Memory B cell (primary cell): ENCODE results near the gene CIZ1.

Experiments
- ATAC-seq: fragments of 150-1000 bp; cut with Tn5 transposase; 2 replicates; pipeline ENCODE4 v1.10.0; 2021; ENCODE audit warnings: low read depth, mild to moderate bottlenecking, moderate library complexity
- DNase-seq, 2 donors: peaks; one replicate each; pipeline ENCODE4 v3.0.0; 2022; ENCODE audit warnings: low spot score in 2 of 2
- H3K27ac Mint-ChIP-seq: one replicate; pipeline ENCODE4 v1.8.0; 2022; ENCODE audit warnings: mild to moderate bottlenecking, moderate library complexity, mixed read lengths
- H3K27me3 Mint-ChIP-seq: one replicate; pipeline ENCODE4 v1.8.0; 2022; ENCODE audit warnings: mixed read lengths
- H3K36me3 Mint-ChIP-seq: one replicate; pipeline ENCODE4 v1.8.0; 2022; ENCODE audit warnings: mild to moderate bottlenecking, mixed read lengths
- H3K4me1 Mint-ChIP-seq: one replicate; pipeline ENCODE4 v1.8.0; 2022; ENCODE audit warnings: mixed read lengths
- H3K4me3 Mint-ChIP-seq: one replicate; pipeline ENCODE4 v1.8.0; 2022; ENCODE audit warnings: mild to moderate bottlenecking, moderate library complexity, mixed read lengths
- H3K9me3 Mint-ChIP-seq: one replicate; pipeline ENCODE4 v1.8.0; 2022; ENCODE audit warnings: mixed read lengths

CIZ1 gene

GRCh38 chr9:128153060-128153946 lies 38.1 kb downstream of the CIZ1 start:
- no peak for DNase-seq
- Mint-ChIP-seq H3K9me3 (no peaks in the 10 kb centered on the region), H3K27me3 (peaks cover 7% of the 10 kb centered on the region), H3K27ac (no peak overlapping the region), H3K4me1 (peaks cover 2% of the 10 kb centered on the region), H3K36me3 (no peaks in the 10 kb centered on the region), H3K4me3 (no peak overlapping the region)
- no peak for ATAC-seq

- Mint-ChIP-seq H3K36me3 (no peaks in the 10 kb centered on the region), H3K4me3 (no peak overlapping the region), H3K27ac (no peak overlapping the region), H3K9me3 (no peaks in the 10 kb centered on the region), H3K27me3 (peaks cover 7% of the 10 kb centered on the region), H3K4me1 (peaks cover 2% of the 10 kb centered on the region)
- ATAC-seq (no peak), DNase-seq (no peak)
Measured at GRCh38 chr9:128152133-128153059, 39.0 kb downstream of the CIZ1 start.

DNA sequence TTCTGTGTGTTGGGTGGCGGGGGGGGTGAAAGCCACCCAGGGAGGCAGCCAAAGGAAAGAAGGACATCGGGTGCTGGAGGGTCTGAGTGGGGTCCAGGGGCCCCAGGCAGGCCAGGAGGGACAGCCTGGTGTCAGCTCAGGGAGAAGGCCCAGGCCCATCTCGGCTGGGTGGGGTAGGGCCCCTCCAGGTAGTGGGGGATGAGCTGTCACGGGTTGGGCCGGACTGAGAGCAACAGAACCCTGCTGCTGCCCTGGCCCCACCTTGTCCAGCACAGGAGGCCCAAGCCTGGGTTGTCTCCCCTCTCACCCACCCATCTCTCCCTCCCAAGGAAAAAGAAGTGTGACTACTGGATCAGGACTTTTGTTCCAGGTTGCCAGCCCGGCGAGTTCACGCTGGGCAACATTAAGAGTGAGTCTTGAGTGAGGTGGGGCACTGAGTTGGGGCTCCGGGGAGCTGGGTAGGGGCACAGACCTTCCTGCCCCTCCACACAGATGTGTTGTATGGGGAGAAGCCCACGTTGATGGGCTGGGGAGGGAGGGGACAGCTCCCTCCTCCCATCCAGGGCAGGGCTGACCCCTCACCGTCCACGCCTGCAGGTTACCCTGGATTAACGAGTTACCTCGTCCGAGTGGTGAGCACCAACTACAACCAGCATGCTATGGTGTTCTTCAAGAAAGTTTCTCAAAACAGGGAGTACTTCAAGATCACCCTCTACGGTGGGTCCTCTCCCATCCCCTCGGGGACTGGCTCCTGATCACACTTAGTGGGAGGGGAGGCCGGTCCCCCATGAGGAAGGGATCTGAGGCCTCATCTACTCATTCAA lies 39.9 kb downstream of the CIZ1 start:
- DNase-seq, result no peak

DNA sequence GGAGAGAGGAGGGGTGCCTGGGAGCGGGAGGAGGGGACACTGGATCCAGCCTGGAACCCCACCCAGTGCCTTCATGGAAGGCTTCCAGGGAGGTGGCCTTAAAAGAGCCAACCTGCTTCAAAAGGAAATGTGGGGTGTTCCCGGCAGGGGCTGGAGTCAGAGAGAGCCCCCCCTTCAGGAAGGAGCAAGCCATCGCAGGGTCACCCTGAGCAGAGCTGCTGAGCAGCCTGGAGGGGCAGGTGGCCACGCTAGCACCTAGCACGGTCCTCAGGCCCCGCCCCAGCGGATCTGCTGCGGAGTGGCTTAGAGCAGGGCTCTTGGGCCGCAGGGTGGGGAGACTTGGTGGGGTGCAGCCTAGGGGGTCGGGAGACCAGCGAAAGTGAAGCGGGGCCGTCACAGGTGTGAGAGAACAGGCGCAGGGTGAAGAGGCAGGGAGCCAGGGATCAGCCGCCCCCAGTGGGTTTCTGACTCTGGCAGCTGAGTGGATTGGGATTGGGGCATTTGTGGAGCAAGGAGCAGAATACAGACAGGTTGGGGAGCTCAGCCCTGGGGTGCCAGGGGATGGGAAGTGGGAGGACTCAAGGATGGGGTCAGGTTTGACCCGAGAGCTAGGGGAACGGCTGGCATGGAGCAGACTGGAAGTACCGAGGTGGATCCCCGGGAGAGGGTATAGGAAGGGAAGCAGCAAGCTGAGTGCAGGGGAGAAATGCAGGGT lies 40.6 kb downstream of the CIZ1 start:
- Mint-ChIP-seq H3K4me1 (peaks cover 2% of the 10 kb centered on the region), H3K9me3 (no peaks in the 10 kb centered on the region), H3K27ac (no peak overlapping the region), H3K27me3 (peaks cover 7% of the 10 kb centered on the region), H3K36me3 (no peaks in the 10 kb centered on the region), H3K4me3 (no peak overlapping the region)
- DNase-seq (no peak), ATAC-seq (peak; percentile 32)

More for the DNA sequence above, 39.9 kb downstream of the CIZ1 start:
- Mint-ChIP-seq H3K27me3 (peaks cover 7% of the 10 kb centered on the region), H3K4me1 (peaks cover 2% of the 10 kb centered on the region), H3K9me3 (no peaks in the 10 kb centered on the region), H3K27ac (no peak overlapping the region), H3K4me3 (no peak overlapping the region), H3K36me3 (no peaks in the 10 kb centered on the region)
- no peak for ATAC-seq

DNA sequence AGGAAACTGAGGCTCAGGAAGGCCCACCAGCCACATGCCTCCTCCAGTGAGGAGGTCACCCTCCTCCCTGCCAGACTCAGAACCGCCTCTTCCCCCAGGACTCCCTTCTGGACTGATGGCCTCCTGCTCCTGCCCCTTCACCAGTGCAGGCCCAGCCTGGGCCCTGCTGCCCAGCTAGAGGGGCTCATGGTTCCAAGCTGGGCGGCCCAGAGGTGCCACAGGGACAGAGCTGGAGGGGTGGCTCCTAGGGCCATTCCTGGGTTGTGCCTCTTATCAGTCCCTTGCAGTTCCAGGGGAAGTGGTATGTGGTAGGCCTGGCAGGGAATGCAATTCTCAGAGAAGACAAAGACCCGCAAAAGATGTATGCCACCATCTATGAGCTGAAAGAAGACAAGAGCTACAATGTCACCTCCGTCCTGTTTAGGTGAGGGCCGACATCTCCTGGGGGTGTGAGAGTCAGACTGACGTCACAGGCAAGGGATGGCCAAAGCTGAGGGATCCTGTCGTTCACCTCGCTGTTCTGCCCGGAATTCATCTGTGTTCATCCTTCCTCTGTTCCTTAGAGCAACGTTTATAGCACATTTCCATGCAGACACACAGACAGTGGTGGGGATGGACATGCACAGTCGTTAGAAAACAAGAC lies 41.3 kb downstream of the CIZ1 start:
- H3K9me3 Mint-ChIP-seq, result no peaks in the 10 kb centered on the region
- H3K36me3 Mint-ChIP-seq, result no peaks in the 10 kb centered on the region
- peaks cover 7% of the 10 kb centered on the region for H3K27me3 Mint-ChIP-seq
- DNase-seq, result no peak
- H3K4me3 Mint-ChIP-seq, result no peak overlapping the region
- H3K4me1 Mint-ChIP-seq, result peaks cover 2% of the 10 kb centered on the region
- no peak for ATAC-seq
- H3K27ac Mint-ChIP-seq, result no peak overlapping the region

GRCh38 chr9:128149001-128149701 lies 42.2 kb downstream of the CIZ1 start, which contains the start of gene LCN2:
LCN2 (plus strand) TSS chr9:128149453; CDS start chr9:128149526, 73 bp downstream.
- no peak for DNase-seq
- H3K36me3 Mint-ChIP-seq, result no peaks in the 10 kb centered on the region
- no peak within 1 kb of the TSS for H3K27ac Mint-ChIP-seq

DNA sequence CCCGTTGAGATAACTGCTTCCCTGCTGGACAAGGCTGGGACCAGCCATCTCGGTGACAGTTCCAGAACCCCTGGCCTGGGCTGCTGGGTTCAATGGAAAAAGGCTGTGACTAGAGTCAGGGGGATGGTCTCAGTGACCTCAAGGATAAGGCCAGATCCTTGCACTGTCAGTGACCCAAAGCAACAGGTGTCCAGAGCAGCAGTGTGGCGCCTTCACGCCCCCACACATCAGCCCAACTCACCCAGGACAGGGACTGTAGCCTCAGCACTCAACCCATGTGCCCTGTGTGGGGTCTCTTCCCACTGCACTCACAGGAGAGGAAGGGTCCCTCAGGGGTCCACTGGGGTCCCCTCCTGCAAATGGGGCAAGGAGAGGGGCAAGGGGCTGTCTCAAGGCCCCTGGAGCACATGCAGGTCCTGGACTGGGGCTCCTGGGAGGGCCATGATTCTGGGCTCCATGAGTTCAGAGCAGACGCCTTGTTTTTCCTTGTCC lies 42.8 kb downstream of the CIZ1 start:
- peaks cover 2% of the 10 kb centered on the region for H3K4me1 Mint-ChIP-seq
- no peaks in the 10 kb centered on the region for H3K9me3 Mint-ChIP-seq
- H3K27ac Mint-ChIP-seq, result no peak overlapping the region
- H3K4me3 Mint-ChIP-seq, result no peak overlapping the region
- ATAC-seq (no peak), DNase-seq (no peak)
- no peaks in the 10 kb centered on the region for H3K36me3 Mint-ChIP-seq
- peaks cover 7% of the 10 kb centered on the region for H3K27me3 Mint-ChIP-seq

More at GRCh38 chr9:128149001-128149701, 42.2 kb downstream of the CIZ1 start, which contains the start of gene LCN2:
- no peaks in the 10 kb centered on the region for H3K9me3 Mint-ChIP-seq
- no peak for ATAC-seq
- H3K4me3 Mint-ChIP-seq, result no peak within 1 kb of the TSS
- peaks cover 7% of the 10 kb centered on the region for H3K27me3 Mint-ChIP-seq
- H3K4me1 Mint-ChIP-seq, result peaks cover 2% of the 10 kb centered on the region

DNA sequence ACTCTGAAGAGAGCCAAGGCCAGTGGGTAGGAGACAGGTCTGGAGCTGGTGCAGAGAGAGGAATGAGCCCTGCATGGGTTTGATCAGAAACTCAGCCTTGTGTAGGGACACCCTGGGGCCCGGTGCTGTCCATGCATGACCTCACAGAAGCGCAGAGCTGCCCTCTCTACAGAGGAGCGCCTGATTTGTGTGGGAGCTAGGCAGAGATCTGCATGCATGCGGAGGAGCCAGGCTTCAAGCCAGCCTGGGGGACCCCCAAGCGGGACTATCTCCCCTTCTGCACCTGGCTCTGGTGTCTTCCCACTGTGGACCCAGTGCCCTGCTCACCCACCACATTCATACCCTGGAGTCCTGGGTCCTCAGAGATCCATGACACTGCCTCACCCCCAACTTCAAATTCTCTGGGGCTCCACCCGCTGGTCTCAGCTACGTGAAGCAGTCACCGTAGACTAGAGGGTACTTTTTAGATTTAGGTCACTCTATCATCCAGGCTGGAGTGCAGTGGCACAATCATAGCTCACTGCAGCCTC lies 44.7 kb downstream of the CIZ1 start:
- no peaks in the 10 kb centered on the region for H3K9me3 Mint-ChIP-seq
- H3K36me3 Mint-ChIP-seq, result no peaks in the 10 kb centered on the region
- H3K27me3 Mint-ChIP-seq, result peaks cover 11% of the 10 kb centered on the region
- ATAC-seq (no peak), DNase-seq (no peak)
- peaks cover 2% of the 10 kb centered on the region for H3K4me1 Mint-ChIP-seq
- H3K27ac Mint-ChIP-seq, result no peak overlapping the region
- H3K4me3 Mint-ChIP-seq, result no peak overlapping the region

DNA sequence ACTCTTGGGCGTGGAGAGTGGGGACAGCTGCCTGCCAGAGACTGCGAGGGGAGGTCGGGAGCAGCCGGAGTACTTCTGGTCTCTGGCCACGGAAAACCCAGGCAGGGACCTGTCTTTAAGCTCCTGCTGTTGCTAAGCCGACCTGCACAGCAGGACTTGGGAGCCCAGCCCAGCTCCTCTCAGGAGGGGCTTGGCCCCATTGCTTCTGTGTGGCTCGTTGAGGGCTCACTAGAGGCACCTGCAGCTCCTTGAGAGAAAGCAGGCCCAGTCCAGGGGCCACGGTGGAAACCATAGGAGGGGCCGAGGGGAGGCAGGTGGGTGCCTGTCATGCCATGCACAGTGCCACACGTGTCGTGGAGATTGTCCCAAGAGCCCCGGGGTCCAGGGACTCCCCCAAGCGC lies 45.4 kb downstream of the CIZ1 start:
- ATAC-seq, result no peak
- no peaks in the 10 kb centered on the region for H3K9me3 Mint-ChIP-seq
- peaks cover under 1% of the 10 kb centered on the region for H3K4me1 Mint-ChIP-seq
- no peak overlapping the region for H3K4me3 Mint-ChIP-seq
- peaks cover 10% of the 10 kb centered on the region for H3K27me3 Mint-ChIP-seq
- no peak for DNase-seq
- no peak overlapping the region for H3K27ac Mint-ChIP-seq
- no peaks in the 10 kb centered on the region for H3K36me3 Mint-ChIP-seq

DNA sequence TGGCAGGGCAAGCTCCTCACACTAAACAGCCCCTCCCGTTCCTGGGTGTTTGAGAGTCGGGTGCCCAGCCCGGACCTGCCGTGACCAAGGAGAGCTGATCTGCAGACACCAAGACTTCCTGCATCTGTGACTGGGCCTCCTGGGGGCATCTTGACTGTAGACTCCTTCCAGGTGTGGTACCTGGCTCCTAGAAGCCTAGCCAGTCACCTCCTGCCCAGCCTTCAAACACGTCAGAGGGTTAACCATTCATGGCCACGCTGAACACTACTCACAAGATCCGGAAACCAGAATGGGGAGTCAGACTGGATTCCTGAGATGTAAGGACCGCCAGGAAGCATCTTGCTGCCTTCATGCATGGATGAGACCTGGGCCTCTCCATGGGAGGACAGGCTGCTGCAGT lies 45.8 kb downstream of the CIZ1 start:
- DNase-seq (no peak), ATAC-seq (no peak)
- Mint-ChIP-seq H3K36me3 (no peaks in the 10 kb centered on the region), H3K9me3 (no peaks in the 10 kb centered on the region), H3K4me3 (no peak overlapping the region), H3K4me1 (no peaks in the 10 kb centered on the region), H3K27ac (no peak overlapping the region), H3K27me3 (peaks cover 6% of the 10 kb centered on the region)

GRCh38 chr9:128144239-128145181 lies 46.9 kb downstream of the CIZ1 start:
- H3K9me3 Mint-ChIP-seq, result no peaks in the 10 kb centered on the region
- H3K27me3 Mint-ChIP-seq, result peaks cover 4% of the 10 kb centered on the region
- H3K4me1 Mint-ChIP-seq, result no peaks in the 10 kb centered on the region
- ATAC-seq (no peak), DNase-seq (no peak)
- H3K36me3 Mint-ChIP-seq, result no peaks in the 10 kb centered on the region
- H3K4me3 Mint-ChIP-seq, result no peak overlapping the region
- H3K27ac Mint-ChIP-seq, result no peak overlapping the region
